GM19193 (cell line): ENCODE results near the gene AHNAK2.

Experiments
- POLR2A ChIP-seq: IDR thresholded peaks from 4 replicates; pipeline ENCODE4 v1.6.1; 2011; ENCODE audit not compliant: insufficient read depth, insufficient read length; ENCODE audit errors: extremely low read depth

Gene AHNAK2

DNA sequence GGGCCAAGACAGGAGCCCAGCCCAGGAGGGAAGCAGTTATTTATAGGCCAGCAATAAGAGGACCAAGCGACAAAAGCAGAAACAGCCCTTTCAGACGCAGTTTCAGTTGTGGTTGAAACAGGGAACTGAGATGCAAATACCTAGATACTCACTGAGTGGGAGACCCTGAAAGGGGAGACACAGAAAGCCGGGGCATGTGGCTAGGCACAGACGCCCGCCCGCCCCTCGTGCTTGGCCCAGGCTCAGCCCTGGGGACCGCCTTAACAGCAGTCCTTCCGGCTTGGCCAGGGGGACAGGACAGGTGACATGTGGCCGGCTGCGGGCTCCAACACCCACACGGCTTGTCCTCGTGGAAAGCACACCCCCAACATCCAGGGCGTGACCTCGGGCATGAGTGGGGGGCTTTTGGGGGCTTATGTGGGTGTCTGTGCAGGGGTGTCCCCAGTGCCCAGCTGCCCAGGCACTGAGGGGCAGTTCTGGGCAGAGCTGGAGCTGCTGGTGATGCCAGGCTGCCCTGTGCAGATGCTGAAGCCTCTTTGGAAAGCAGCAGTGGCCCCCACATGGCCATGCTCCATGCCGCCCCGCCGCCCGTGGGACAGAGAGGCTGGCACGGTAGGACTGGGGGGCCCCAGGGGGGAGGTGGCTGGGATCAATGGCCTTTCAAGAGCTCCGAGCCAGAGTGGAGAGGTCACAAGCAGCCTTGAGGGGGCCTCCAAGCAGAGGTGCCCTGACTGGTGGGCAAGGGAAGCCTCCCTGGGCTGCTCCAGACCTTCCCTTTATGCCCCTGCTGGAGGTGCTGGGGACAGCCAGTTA is 51.3 kb downstream of the AHNAK2 start:
- TF ChIP-seq POLR2A, result no peak

DNA sequence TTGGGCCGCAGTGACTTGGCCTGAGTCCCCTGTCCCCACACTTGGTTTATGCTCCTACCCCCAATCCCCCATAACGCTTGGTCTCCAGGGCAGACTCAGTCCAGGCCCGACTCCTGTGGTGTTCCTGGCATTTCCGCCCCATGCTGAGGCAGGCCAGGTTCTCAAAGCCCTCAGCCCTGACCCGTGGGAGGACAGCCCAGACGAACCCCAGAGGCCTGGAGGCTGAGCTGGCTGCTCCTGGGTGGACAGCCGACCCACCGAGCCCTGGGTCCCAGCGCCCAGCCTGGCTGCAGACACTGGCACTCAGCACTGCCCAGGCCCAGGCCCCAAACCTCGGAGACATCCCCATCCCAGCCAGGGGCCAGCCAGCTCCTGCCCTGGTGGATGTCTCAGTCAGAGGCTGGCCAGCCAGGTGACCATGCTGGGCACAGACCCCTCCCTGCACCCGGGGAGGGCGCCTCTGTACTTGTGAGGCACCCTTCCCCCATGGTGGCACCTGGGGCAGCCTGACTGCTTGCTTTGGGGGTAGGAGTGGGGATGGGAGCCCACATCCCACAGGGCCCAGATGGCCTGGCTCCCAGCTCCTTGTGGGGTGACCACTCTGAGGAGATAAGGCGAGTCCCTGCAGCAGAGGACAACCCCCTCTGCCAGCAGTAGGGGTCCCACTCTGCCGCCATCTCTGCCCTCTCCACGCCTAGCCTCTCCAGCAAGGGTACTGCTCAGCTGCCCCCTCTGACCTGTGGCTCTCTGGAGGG is 52.1 kb downstream of the AHNAK2 start:
- TF ChIP-seq POLR2A, result peak; percentile 38

DNA sequence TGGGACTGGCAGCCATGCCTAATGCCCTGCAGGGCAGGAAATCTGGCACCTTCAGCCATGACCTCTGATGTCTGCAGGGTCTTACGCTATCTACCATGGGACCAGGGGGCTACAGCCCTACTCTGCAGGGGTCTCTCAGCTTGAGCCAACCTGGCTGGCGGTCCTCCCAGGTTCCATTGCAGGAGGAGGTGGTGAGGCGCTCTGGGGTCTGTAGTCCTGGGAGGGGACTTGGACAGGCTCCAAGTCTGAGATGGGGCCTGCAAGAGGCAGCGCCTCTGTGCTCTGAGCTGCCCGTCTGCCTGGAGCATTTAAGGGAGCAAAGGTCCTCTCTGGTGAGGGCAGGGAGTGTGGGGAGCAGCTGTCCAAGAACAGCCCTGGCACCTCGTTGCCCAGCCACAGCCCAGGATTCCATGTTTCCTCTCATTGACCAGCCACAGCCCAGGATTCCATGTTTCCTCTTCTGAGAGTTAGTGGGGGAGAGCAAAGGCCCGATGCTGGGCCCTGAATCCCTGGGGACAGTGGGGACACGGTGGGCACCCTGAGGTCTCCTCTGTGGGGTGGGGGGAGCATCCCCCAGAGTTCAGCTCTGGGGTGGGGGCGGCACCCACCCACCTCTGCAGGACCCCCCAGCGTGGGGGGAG is 52.8 kb downstream of the AHNAK2 start:
- TF ChIP-seq POLR2A, result peak; percentile 9

DNA sequence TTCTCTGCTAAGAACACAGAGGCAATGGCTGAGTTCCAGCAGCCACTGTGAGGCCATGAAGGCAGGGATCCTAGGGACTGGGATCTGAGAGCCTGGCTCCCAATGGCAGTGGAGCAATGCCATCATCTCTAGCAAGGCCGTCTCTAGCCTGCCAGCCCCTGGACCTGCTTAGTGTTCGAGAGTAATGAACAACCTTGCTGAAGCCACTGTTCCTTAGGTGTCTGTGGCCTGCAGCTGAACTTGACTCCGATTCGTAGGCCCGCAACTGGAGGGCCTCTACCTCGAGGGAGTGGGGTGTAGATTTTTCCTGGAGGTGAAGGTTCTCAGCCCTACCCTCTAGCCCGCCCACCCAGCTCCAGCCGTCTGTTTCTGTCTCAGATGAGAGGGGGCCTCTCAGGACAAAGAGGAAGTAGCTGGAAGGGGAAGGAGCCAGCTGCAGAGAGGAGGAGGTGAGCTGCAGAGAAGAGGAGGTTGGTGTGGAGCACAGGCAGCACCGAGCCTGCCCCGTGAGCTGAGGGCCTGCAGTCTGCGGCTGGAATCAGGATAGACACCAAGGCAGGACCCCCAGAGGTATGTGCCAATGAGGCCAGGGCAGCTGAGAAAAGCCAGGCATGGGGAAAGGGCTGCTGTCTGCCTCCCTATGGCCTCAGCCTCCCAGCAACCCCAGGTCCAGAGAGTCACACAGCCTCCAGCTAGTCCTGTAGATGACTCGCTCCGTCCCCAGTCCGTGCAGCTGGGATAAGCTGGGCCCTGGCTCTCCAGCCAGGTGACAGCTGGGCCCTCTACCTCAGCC is 53.6 kb downstream of the AHNAK2 start, which contains the start of gene PLD4:
PLD4 (plus strand) TSS at position 459 of the 793 bp plus-strand sequence. CDS start 2,262 bp downstream, outside the sequence.
- no peak for TF ChIP-seq POLR2A

DNA sequence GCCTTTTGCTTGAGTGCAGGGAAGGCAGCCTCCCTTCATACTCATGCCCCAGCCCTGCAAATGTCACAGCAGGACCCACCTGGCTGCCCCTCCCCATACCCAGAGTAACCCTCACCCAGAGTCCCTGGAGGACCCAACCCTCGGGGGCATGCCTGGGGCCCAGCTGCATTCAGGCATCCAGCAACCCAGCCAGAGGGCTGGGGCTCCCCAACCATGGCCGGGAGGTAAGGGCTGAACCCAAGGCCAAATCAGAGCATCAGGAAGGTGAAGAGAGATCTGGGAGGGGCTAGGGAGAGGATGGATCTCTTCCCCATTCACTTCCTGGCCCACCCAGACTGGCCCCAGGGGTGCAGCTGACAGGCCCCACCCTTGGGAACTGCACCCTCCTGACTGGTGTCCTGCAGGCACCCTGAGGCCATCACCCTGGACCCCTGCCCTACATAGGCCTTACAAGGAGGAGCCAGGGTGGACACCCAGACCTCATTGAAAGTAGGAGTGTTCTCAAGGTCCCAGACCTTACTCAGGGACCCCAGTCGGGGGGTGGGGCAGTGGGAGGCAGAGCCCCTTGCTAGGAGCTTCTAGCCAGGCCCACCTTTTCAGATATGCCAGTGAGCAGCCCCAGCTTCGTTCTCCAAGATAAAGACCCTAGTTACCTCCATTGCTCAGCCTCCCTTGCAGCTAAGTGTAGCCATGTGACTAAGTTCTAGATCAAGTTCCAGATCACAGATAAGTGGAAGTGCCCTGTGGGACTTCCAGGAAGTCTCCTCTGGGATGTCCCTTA is 54.3 kb downstream of the AHNAK2 start:
- TF ChIP-seq POLR2A, result no peak

DNA sequence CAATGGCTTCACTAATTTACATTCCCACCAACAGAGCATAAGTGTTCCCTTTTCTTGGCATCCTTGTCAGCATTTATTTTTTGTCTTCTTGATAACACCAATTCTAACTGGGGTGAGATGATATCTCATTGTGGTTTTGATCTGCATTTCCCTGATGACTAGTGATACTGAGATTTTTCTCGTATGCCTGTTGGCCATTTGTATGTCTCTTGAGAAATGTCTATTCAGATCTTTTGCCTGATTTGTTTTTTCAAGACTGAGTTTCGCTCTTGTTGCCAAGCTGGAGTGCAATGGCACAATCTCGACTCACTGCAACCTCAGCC is 58.2 kb downstream of the AHNAK2 start:
- no peak for TF ChIP-seq POLR2A

DNA sequence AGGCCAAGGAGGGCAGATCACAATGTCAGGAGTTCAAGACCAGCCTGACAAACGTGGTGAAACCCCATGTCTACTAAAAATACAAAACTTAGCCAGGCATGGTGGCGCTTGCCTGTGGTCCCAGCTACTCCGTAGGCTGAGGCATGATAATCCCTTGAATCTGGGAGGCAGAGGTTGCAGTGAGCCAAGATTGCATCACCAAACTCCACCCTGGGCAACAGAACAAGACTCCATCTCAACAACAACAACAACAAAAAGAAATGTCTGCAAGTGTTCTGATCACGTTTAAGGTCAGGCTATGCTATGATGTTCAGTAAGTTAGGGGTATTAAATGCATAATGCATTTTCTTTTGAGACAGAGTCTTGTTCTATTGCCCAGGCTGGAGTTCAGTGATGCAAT is 60.2 kb downstream of the AHNAK2 start:
- TF ChIP-seq POLR2A, result no peak

DNA sequence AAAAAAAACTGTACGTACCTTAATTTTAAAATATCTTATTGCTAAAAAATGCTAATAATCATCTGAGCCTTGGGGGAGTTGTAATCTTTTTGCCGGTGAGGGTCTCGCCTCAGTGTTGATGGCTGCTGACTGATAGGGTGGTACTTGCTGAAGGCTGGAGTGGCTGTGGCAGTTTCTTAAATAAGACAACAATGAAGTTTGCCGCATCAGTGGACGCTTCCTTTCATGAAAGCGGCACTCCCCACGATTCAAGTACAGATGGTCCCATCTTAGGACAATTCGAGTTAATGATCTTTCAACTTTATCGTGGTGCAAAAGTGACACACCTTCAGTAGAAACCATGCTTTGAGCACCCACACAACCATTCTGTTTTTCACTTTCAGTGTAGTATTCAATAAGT is 61.1 kb downstream of the AHNAK2 start:
- TF ChIP-seq POLR2A, result no peak

DNA sequence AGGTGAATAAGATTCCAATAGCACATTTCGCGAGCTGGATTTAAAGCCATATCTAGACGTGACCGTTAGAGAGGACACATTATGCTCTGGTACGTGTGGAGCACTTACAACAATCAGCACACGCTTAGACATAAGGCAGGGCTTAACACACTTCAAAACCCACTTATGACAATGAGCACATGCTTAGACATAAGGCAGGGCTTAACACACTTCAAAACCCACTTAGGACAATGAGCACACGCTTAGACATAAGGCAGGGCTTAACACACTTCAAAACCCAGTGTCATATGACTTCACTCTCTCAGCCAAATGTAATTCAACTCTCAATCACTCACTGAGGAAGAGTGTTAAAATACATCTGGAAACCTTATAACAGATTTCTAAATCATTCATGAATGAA is 64.7 kb downstream of the AHNAK2 start:
- no peak for TF ChIP-seq POLR2A

DNA sequence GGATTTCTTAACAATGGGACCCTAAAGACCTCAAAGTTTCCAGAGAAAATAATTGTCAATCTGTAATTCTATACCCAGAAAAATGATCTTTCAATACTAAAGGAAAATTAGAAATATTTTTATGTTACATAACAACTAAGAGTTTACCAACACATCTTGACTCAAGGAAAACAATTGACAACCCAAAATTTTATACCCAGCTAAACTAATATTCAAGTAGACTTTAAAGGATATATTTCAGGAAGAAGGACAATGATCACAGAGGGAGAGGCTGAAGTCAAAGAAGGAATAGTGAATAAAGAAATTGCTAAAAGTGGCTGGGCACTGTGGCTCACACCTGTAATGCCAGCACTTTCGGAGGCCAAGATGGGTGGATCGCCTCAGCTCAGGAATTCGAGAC is 66.1 kb downstream of the AHNAK2 start:
- no peak for TF ChIP-seq POLR2A

DNA sequence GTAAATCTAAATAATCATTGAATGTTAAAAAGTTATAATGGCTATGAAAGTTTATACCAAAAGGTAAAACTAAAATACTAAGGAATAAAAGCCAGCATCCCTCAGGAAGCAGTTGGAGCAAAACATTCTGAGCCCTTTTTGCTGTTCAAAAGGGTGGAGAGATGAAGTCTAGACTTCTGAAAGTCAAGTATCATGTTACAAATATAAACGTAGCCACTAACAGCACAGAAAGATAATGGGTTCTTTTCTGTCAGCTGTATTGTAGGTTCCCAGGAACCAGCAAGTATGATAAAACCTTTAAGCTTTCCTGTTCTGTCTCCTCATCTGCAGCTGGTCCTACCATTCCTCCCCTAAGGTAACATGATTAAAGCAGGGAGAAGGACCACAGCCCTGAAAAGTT is 69.9 kb downstream of the AHNAK2 start:
- no peak for TF ChIP-seq POLR2A

DNA sequence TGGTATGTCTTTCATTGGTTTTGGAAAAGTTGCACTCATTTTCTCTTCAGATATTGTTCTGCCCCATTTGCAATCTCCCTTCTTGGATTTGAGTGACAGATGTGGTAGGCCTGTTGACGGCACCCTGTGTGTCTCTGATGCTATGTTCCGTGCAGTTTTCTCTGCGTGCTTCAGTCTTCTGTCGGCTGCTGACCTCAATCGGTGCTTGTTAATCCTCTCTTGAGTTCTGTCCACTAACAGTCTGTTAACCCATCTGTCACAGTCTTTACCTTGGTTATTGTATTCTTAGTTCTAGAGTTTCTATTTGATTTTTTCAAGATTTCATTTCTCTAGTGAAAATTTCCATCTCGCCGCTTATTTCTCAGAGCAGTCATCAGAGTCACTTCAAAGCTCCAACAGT is 74.2 kb downstream of the AHNAK2 start:
- TF ChIP-seq POLR2A, result no peak

DNA sequence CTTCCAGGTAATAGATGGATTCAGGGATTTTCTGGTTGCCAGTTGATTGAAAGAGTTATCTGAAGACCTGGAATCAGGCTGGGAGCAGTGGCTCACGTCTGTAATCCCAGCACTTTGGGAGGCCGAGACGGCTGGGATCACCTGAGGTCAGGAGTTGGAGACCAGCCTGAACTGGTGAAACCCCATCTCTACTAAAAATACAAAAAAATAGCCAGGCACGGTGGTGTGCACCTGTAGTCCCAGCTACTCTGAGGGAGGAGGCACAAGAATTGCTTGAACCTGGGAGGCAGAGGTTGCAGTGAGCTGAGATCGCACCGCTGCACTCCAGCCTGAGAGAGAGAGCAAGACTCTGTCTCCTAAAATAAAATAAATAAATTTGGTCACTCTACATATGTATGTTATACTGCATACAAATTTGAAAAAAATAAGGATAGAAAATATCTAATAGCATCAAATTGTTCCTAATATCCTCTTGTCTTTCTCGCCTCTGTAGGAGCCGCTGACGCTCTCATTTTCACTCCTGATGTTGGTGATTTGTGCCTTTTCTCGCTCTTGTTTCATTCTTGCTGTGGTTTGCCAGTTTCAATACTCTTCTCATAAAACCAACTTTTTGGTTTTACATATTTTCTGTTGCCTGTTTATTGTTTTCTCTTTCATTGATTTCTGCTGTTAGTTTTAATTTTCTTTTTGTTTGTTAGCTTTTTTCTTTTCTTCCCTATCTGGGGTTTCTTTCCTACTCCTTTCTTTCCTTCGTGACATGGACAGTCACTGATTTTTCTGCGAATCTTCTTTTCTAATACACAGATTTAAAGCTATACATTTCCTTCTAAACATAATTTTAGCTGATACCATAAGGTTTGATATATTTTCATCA is 77.3 kb downstream of the AHNAK2 start:
- no peak for TF ChIP-seq POLR2A
